Measurements from ENCODE around the gene NAPB. TPM values are rescaled to one million over a fixed set of nuclear protein-coding genes. Genes with fewer than 3 reads are reported as not detected.

Gene NAPB
- total RNA-seq, 1 experiment from 2014 or later: 9.6 TPM

- DNase-seq (ENCODE audit: low read depth): no peak
Observed at GRCh38 chr20:23347791-23348190, 73.5 kb downstream of the NAPB start.

- DNase-seq (ENCODE audit: low read depth): no peak
Observed at GRCh38 chr20:23346002-23346401, 75.3 kb downstream of the NAPB start.

GRCh38 chr20:23344336-23344735 lies 77.0 kb downstream of the NAPB start:
- DNase-seq (ENCODE audit: low read depth): no peak

GRCh38 chr20:23343590-23343989 lies 77.7 kb downstream of the NAPB start:
- DNase-seq (ENCODE audit: low read depth): no peak

DNA sequence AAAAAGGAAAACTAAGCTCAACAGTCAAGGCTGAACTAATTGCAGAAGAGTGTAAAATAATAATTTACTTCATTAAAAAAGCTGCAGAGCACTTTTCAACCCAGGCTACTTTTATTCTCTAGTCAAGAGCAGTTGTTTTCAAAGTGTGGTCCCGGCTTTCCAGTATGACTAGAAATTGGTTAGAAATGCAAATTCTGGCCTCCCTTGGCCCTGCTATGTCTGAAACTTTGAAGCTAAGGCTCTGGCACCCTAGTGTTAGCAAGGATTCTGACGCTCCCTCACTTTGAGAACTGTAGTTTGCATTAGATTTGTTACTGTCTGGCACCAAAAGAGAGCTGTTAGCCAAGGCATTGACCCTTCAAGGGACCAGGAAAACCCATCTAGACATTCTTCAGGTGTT lies 80.2 kb downstream of the NAPB start:
- no peak for DNase-seq (ENCODE audit: low read depth)

DNA sequence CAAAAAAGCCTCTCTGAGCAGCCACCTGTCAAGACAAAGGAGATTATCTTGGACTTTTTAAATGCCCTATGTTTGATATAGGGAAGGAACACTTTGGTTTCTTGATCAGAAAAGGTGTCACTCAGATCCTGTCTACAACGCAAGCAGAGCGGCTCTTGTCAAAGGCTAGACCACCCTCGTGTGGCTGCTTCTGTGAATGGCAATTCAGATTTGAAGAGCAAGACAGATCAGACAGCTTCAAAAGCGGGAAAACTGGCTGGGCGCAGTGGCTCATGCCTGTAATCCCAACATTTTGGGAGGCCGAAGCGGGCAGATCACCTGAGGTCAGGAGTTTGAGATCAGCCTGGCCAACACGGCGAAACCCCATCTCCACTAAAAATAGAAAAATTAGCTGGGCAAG lies 80.8 kb downstream of the NAPB start:
- peak; percentile 79 for DNase-seq (ENCODE audit: low read depth)

DNA sequence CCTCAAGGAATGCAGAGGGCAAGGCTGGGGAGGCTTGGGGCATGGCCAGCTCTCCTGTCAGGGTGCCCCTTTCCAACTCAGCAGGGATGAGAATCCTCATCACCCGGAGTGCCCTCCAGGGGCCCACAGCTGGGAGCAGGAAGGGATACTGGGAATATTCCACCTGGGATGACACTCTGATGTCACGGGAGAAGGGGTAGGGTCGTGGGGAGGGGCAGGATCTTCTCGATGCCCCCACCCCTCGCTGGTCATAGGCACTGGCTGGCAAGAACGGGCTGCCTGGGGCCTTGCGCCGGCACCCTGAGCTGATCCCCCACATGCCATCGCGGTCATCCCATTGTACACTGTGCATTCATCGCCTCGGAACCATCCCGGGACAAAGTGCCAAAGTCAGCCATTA lies 81.3 kb downstream of the NAPB start:
- no peak for DNase-seq (ENCODE audit: low read depth)

DNA sequence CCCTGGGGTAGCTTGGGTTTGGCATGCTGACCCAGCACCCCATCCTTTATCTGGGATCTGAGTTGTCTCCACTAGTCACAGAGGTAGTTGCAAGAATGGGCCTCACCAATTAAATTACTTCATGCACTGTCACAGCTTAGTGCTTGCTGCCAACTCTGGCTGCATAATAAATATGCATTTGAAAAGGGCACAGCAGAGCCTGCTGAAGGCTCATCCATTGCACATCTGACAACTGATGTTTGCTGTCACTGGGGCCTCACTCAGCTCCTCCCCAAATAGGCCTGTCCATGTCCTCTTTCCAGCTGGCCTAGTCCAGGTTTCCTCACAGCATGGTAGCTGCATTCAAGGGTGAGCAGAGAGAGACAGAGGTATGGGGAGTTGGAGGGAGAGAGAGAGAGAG lies 84.0 kb downstream of the NAPB start:
- no peak for DNase-seq (ENCODE audit: low read depth)

DNA sequence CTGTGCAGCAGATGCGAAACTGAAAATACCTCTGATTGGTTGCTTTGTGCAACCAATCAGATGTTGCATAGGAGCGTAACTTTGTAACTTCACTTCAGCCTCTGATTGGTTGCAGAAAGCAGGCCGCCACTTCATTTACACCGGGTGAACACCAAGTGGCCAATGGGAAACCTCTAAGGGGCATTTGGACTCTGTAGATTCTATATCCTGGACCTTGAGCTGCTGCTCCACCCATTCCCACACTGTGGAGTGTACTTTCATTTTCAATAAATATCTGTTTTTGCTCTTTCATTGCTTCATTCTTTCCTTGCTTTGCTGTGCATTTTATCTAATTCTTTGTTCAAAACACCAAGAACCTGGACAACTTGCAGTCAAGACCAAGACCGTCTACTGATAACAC lies 84.8 kb downstream of the NAPB start:
- DNase-seq (ENCODE audit: low read depth): no peak

GRCh38 chr20:23335521-23335920 lies 85.8 kb downstream of the NAPB start:
- DNase-seq (ENCODE audit: low read depth): peak; percentile 87

GRCh38 chr20:23334111-23334510 lies 87.2 kb downstream of the NAPB start:
- DNase-seq (ENCODE audit: low read depth): no peak

DNA sequence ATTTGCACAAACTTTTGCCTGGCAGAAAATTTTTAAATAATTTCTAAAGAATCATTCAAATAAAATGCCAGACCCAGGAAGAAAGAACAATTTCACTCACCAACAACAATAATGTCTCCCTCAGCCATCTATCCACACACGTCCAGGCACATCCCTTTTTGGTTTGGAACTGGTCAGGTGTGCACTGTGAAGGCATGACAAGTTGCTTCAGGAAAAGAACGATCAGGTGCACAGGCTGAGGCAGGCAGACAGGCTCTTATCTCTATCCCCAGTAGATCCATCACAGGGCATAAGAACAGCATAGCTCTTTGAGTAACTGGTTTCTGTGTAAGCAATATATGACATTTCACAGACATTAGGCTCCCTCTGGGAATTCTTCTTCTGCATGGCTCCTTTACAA lies 88.8 kb downstream of the NAPB start:
- DNase-seq (ENCODE audit: low read depth): no peak

DNA sequence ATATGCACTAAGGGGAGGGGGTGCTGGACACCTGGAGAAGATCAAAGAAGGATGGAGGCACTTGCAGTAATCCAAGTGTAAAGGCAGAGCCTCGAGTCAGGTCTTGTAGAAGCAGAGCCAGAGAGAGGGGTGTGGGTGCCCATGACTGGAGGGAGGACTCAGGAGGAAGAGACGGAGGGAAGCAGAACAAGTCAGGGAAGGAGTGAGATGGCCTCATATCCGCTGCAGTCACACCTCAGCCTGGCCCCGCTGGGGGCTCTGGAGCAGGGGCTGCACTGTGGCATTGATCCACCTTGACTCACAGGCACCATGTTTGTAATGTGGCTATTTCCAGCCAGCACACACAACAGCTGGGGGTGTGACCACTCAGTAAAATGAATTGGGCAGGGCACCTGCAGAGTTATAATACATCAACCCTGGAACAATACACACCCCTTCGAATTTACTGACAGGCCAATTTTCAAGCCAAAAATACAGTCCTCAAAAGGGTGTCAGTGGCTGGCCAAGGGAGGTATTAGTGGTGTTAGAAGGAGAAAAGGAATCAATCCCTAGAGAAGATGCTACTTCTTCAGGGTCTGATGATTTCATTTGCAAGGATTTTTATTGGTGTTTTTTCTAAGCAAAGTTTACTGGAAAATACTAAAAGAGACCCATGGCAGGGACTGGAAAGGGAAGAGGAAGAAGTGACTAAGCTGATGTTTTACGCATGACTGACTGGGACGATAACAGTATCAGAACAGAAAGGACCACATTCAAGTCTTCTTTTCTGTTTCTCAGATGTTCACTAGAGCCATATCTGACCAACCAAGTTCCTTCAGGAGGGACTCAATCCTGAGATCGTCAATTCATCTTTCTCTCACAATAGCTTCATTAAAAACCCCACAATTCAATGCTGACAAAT lies 89.6 kb downstream of the NAPB start:
- peak; percentile 96 for DNase-seq (ENCODE audit: low read depth)

DNA sequence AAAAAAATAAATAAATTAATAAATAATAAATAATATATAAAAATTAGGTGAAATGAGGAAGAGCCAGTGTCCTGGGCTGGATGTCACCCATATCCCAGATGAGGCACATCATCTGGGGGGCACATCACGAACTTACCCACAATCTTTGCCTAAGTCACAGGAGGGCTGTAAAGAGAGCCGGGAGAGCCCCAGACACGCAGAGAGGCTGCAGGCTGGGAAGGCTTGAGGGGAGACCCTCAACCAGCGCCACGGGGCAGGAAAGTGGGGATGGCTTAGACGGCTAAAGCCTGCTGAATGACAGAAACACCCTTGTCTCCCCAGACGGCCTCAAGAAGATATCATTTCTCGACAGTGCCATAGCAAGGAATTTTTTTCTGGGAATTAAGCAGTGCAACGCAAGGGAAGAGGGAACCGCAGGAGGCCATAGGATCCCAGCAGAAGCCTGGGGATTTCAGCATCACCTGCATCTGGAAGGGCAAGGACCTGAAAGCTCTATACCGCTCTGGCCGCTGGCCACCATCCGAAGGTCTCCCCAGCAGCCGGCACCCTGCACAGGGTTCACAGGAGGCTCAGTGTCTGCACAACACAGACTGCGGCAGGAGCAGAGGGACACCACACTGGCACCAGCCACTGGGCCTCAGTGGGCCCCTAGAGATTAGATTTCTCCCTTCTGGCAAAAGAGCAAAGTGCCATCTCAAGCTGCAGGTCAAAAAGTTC lies 93.5 kb downstream of the NAPB start:
- DNase-seq (ENCODE audit: low read depth): no peak

DNA sequence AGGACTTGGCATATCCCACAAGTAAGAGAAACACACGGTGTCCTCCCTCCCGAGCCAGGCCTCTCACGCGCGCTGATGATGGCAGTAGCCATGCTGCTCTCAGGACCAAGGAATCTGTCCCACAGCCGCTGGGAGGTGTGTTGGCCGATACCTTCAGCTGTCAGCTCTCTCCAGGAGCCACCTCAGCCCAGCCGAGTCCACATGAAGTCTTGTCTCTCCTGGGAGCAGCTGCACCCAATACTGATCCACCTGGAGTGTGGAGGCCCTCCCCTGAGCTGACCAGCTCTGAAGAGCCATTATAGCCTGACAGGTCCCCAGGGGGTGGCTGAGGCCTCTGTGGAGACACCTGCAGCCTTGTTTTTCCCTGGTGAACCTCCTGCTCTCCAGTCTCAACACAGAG lies 94.5 kb downstream of the NAPB start:
- no peak for DNase-seq (ENCODE audit: low read depth)

GRCh38 chr20:23325107-23325506 lies 96.2 kb downstream of the NAPB start:
- DNase-seq (ENCODE audit: low read depth): no peak

Other genes with a start within 250 kb of the NAPB start
- gene NXT1, start 70.7 kb downstream of the NAPB start, total RNA-seq (2014; rRNA removed; shearing (Covaris generic)): 123 and 140 TPM in 2 replicates
- gene GZF1, start 59.3 kb downstream of the NAPB start, total RNA-seq (2014; rRNA removed; shearing (Covaris generic)): 16.6 and 23.9 TPM in 2 replicates
- not detected in 2 replicates for gene CSTL1, start 18.2 kb upstream of the NAPB start, total RNA-seq (2014; rRNA removed; shearing (Covaris generic))
- not detected in 2 replicates for gene CST11, start 31.4 kb upstream of the NAPB start, total RNA-seq (2014; rRNA removed; shearing (Covaris generic))
- gene CST8, start 69.6 kb upstream of the NAPB start, total RNA-seq (2014; rRNA removed; shearing (Covaris generic)): not detected in 2 replicates
- not detected in 2 replicates for gene CST9L, start 147.0 kb upstream of the NAPB start, total RNA-seq (2014; rRNA removed; shearing (Covaris generic))
- gene CST9, start 184.4 kb upstream of the NAPB start, total RNA-seq (2014; rRNA removed; shearing (Covaris generic)): not detected in 2 replicates
- 330 and 411 TPM in 2 replicates for gene CST3, start 216.5 kb upstream of the NAPB start, total RNA-seq (2014; rRNA removed; shearing (Covaris generic))

All from M059J (cell line).